Lung microvascular endothelial cell (primary cell): ENCODE results near the gene THBS4. TPM values are rescaled to one million over a fixed set of nuclear protein-coding genes. Genes with fewer than 3 reads are reported as not detected.

Source experiments
- DNase-seq, 2 donors: peaks; one replicate each; pipeline versions ENCODE4 v3.0.0 to v3.0.0-alpha.2; 2010; ENCODE audit warnings: low read depth in 2 of 2
- total RNA-seq: library from RNA; depleted of rRNA; stranded (reverse); fragments of >200 nt; gene quantifications from 2 replicates; pipeline ENCODE4 v1.2.1, GENCODE V29; 2014

THBS4 gene
- total RNA-seq, 1 donor from 2014 or later, result 0.20 TPM

GRCh38 chr5:80116465-80116864, 81.3 kb downstream of the THBS4 start:
- DNase-seq, result no peak

GRCh38 chr5:80117446-80117845, 82.3 kb downstream of the THBS4 start:
- DNase-seq, result no peak

DNA sequence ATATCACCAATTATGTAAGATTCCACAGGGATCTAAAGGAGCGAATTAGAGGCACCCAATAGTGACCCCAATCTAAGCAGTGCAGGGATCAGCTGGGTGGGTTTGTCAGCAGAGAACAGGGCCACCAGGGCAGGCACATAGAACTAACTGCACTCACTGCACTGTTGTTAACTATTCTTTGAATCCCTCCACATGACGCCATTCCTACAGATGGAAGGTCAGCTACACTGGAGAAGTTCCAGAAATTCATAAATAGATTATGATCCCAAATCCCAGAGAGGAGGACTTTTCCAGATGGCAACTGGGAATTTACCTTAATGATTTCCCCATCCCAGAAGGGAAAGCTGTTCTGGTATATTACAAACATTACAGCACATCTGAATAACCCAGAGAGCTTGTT, 84.2 kb downstream of the THBS4 start:
- no peak for DNase-seq

DNA sequence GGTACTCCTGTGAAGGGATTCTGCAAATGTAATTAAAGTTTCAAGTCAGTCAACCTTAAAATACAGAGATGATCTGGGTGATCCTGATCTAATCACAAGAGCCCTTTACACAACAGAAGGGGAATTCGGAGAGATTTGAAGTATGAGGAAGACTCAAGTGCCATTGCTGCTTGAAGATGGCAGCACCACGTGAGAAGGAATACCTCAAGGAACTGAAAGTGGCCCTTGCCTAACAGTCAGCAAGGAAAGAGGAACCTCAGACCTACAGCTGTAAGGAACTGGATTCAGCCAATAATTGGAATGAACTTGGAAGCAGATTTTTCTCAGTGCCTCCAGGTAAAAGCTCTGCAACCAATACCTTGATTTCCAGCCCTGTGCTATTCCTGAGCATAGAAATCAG, 87.4 kb downstream of the THBS4 start:
- no peak for DNase-seq

GRCh38 chr5:80124121-80124918, 89.2 kb downstream of the THBS4 start:
- DNase-seq, result no peak

GRCh38 chr5:80125022-80125961, 90.1 kb downstream of the THBS4 start:
- DNase-seq, result no peak

DNA sequence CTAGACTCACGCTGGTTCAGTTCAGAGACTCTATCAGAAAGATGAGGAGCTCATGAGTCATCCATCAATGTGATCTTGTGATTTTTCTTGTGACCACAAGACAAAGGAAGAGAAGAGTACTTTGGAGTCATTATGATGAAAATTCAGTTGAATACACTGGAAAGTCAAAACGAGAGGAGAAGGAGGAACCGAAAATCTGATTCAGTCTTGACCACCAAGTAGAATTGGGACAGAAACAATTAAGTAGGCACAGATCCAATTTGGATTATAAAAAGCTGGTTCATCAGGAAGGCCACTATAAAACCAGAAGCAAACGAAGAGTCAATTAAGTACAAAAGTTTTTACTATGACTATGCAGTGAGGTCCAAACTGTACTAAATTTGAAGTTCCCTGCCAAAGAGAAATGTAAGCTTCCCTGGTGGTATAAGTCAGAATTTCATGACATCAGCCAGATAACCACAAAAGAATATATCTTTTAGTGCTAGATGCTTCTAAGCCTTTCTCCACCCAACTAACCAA, 90.9 kb downstream of the THBS4 start:
- peak in 1 of 2 donors; percentile 5 for DNase-seq

- no peak for DNase-seq
Observed at GRCh38 chr5:80127116-80127552, 92.0 kb downstream of the THBS4 start.

DNA sequence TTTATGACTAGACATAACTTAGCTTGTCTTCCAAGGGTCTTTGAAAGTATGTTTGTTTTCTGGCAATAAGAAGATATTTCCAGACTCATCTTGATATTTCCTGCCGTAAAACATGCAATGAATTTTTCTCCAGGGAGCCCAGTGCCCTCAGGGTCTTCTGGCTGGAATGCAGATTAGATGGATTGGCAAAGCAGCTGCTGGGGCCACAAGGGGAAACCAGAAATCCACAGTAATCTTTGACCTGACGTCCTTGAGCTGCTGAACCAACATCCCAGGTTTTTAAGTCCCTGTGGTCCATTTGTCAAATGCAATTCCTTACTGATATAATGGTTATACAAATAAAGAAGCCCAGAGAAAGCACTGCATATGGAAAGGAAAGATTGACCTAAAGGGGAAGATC, 93.0 kb downstream of the THBS4 start:
- no peak for DNase-seq

- DNase-seq, result no peak
Observed at GRCh38 chr5:80129146-80129545, 94.0 kb downstream of the THBS4 start.

Other genes starting within 250 kb of the THBS4 start
- 3.3 and 4.8 TPM in 2 replicates for gene MTX3, start 44.1 kb upstream of the THBS4 start, total RNA-seq
- gene SERINC5, start 220.7 kb downstream of the THBS4 start, total RNA-seq, result 12.2 and 20.4 TPM in 2 replicates